Retinal pigment epithelial cell (primary cell): Measurements from ENCODE around the gene GPD1.

Experiments
- DNase-seq: peaks from one replicate; pipeline ENCODE4 v3.0.0-alpha.2; 2010; ENCODE audit warnings: low read depth
- H3K4me3 ChIP-seq: 2 replicates; pipeline ENCODE4 v1.5.1; 2011; ENCODE audit warnings: mild to moderate bottlenecking, low read length, control low read depth, moderate library complexity
- CTCF ChIP-seq: conservative IDR thresholded peaks from 2 replicates; pipeline ENCODE4 v1.5.1; 2011; ENCODE audit warnings: low read depth, low read length, control low read depth, inconsistent platforms

Gene GPD1

GRCh38 chr12:50059440-50060119 lies 44.2 kb upstream of the GPD1 start:
- no peak for DNase-seq
- H3K4me3 ChIP-seq, result no peak overlapping the region
- no peak for TF ChIP-seq CTCF

- no peak for DNase-seq
- no peak overlapping the region for H3K4me3 ChIP-seq
- no peak for TF ChIP-seq CTCF
Measured at GRCh38 chr12:50060120-50060468, 43.7 kb upstream of the GPD1 start.

GRCh38 chr12:50061171-50061570 lies 42.6 kb upstream of the GPD1 start:
- no peak overlapping the region for H3K4me3 ChIP-seq
- TF ChIP-seq CTCF, result no peak
- no peak for DNase-seq

GRCh38 chr12:50061946-50062686 lies 41.7 kb upstream of the GPD1 start:
- no peak for DNase-seq
- TF ChIP-seq CTCF, result no peak
- H3K4me3 ChIP-seq, result no peak overlapping the region

- TF ChIP-seq CTCF, result no peak
- no peak overlapping the region for H3K4me3 ChIP-seq
- DNase-seq, result no peak
Measured at GRCh38 chr12:50062728-50063460, 40.9 kb upstream of the GPD1 start.

- no peak overlapping the region for H3K4me3 ChIP-seq
- no peak for DNase-seq
- no peak for TF ChIP-seq CTCF
Measured at GRCh38 chr12:50065726-50066310, 38.0 kb upstream of the GPD1 start.
